Subcutaneous adipose tissue (tissue), 4 donors: ENCODE results near the gene RASSF5. TPM values are rescaled to one million over a fixed set of nuclear protein-coding genes. Genes with fewer than 3 reads are reported as not detected.

Source experiments
- total RNA-seq, 4 donors: library from RNA; depleted of rRNA; stranded (reverse); fragments of >200 nt; gene quantifications; one replicate each; pipeline ENCODE4 v1.1.0, GENCODE V29; 2016
- TF ChIP-seq, protein P1 (sequence below): fragments of 450-650 bp; IDR thresholded peaks from one replicate; pipeline ENCODE4 v1.5.1; 2016; ENCODE audit warnings: low read depth, mild to moderate bottlenecking, control low read depth, antibody characterized with exemption, moderate library complexity

The RASSF5 gene
- total RNA-seq, 4 donors from 2014 or later: 5.2 to 17.3 (median 9.0) TPM

DNA sequence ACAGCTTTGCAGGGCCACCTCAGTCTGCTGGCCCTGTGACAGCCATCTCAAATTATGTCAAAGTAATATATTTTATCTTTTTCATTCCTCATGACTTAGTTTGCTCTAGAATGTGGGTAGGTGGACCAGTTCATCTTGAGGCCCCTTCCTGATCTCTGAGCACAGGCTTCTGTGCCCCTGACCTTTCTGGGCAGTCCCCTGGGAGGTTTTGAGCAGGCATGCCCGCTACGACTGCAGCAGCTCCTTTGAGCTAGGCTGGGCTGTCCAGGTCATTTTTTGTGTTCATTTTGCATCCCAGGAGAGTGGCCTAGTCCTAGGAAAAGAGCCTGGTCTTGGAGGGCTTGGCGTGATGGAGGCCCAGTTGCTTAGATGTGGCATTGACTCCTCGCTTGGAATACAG lies 62.2 kb downstream of the RASSF5 start:
- TF ChIP-seq, protein P1, sequence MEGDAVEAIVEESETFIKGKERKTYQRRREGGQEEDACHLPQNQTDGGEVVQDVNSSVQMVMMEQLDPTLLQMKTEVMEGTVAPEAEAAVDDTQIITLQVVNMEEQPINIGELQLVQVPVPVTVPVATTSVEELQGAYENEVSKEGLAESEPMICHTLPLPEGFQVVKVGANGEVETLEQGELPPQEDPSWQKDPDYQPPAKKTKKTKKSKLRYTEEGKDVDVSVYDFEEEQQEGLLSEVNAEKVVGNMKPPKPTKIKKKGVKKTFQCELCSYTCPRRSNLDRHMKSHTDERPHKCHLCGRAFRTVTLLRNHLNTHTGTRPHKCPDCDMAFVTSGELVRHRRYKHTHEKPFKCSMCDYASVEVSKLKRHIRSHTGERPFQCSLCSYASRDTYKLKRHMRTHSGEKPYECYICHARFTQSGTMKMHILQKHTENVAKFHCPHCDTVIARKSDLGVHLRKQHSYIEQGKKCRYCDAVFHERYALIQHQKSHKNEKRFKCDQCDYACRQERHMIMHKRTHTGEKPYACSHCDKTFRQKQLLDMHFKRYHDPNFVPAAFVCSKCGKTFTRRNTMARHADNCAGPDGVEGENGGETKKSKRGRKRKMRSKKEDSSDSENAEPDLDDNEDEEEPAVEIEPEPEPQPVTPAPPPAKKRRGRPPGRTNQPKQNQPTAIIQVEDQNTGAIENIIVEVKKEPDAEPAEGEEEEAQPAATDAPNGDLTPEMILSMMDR: no peak

DNA sequence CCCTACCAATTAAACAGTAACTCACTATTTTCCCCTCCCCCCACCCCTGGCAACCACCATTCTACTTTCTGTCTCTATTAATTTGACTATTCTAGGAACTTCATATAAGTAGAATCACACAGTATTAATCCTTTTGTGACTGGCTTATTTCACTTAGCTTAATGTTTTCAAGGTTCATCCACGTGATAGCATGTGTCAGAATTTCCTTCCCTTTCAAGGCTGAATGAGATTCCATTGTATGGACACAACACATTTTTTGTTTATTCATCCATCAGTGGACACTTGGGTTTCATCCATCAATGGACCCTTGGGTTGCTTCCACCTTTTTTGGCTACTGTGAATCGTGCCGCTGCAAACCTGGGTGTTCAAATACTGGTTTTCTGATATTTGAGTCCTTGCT lies 63.2 kb downstream of the RASSF5 start:
- TF ChIP-seq, protein P1: no peak

DNA sequence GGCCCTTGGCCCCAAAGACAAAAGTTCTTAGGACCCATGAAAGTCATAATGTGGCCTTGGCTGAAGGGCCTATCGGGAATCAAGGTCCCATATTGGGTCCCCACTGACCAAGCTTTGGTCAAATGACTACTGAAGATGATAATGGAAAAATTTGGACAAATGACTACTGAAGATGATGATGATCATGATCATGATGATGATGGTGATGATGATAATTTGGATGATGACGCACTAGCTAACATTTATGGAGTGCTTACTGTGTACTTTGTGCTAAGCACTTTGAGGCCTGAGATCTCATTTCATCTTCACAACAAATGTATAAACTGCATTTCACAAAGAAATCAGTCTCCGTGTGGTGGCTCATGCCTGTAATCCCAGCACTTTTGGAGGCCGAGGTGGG lies 65.5 kb downstream of the RASSF5 start:
- TF ChIP-seq, protein P1: no peak

DNA sequence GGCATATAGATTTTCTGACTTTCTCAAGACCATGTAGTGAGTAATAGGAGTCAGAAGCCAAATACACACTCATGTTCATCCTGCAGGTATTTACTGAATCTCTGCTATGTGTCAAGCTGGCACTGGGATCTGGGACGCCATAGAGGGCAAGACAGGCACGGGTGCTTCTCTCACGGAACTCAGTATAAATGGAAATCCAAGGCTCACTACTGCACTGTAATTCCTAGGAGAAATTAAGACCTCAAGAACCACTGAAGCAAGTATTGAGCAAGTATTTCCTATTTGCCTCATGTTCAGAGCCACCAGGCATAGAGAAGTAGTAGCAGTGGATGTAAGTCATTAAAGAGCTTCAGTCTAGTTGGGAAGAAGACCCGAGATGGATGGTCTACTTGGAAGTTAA lies 66.0 kb downstream of the RASSF5 start:
- TF ChIP-seq, protein P1: no peak

DNA sequence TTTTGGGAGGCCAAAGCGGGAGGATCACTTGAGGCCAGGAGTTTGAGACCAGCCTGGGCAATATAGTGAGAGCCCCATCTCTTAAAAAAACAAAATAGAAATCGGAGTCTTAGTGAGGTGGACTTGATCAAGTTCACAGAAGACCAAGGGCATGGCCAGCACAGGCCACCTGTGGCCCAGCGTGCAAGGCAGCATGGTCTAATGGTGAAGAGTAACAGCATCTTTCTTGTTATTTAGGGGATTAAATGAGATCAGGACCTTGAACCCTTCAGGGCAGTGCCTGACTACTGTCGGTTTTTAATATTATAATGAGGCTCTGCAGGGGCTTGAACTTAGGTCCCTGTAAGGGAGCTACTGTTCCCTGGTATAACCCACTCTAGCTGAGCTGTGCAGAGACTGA lies 66.4 kb downstream of the RASSF5 start:
- TF ChIP-seq, protein P1: no peak

DNA sequence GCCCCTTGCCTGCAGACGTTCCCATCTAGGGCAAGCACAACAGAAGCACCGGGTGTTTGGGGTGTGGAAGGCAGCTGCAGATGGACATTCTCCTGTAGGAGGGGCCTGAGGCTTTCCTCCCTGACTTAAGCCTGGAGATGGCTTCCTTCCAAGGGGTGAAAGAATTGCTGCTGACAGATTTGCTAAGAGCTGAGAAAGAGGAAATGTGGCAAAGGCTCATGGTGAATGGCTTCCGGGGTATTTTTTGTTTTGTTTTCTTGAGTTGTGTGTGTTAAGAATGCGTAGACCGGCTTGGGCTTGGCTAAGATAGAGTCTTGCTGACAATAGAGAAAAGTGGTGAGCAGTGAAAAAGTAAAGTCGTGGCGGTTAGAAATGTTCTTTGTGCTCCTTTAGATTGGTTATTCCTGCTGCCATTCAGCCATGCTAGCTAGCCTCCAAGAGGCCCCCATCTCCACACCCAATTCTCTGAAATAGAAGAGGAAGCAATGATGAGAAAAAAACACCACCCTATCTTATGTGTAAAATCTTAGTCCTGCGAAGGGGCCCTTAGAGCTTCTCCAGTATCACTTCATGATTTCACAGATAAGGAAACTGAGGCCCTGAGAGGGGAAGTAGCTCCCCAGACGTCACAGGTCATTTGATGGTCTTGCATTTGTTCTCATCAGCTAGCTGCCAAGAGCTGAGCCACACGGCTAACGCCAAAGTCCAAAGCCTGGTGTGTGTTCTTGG lies 68.0 kb downstream of the RASSF5 start:
- TF ChIP-seq, protein P1: no peak

DNA sequence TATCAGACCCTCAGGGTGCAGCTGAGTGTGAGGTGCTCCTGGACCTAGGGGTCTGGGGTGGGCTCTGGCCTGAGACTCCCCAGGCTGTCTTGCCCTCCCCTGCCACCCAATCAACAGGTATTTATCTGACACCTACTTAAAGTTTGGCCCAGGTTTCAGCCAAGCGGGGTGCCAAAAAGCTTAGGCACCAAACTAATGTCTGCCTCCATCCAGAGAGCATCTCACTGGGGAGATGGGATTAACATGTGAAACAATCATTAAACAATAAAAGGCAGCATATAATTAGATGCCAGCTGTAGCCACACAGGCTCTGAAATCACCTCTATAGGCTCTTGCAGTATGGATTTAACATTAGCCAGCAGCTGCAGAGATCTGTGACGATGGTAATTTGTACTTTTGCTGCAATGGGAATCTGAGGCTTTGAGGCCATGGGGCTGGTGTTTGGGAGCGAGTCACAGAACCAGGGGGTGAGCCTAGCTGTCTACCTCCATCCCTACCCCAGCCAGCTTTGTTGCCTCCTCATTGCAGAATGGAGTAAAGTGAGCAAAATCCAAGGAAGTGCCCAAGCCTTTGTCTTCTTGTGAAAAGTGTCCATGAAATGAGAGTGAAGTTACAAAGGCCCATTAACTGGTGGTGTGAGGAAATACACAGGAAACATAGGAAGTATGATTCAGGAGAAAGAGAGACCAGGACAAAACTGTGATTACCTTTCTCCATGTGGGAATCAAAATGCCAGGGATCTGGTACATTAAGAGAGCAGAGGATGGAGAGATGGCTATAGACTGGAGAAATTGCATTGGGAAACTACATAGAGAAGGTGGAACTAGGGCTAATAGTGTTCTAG lies 68.8 kb downstream of the RASSF5 start:
- TF ChIP-seq, protein P1: no peak
